ENCODE measurements around the gene HEPN1. TPM values are rescaled to one million over a fixed set of nuclear protein-coding genes. Genes with fewer than 3 reads are reported as not detected.

The HEPN1 gene
- total and polyA plus RNA-seq, 4 donors, result not detected

DNA sequence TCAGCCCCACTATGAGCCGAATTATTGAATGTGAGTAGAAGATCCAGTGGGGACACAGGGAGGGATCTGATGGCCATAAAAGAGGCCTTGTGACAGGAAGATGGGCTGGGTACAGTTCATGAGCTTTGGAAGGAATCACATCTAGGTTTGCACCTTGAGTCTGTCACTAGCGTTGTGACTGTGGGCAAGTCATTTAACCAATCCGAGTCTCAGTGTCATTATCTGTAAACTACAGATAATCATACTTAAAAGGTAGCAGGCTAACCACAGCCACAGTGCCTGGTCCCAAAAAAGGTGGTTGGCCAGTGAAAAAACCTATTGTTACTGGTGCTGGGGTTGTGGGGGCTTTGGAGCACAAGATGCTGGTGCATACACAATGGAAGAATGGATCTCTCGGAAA is 3.8 kb downstream of the HEPN1 start:
- Histone ChIP-seq H3K27me3 (ENCODE audit: control insufficient read depth in 3 of 3, insufficient read depth in 3 of 3, low read length in 2 of 3) (no peaks in the 10 kb centered on the region), H3K27ac (ENCODE audit: low read depth in 1 of 2, low read length in 1 of 2) (no peak overlapping the region), H3K4me3 (no peak overlapping the region), H3K36me3 (ENCODE audit: control insufficient read depth in 4 of 4, insufficient read depth in 4 of 4, low read length in 4 of 4) (no peaks in the 10 kb centered on the region), H3K9ac (ENCODE audit: insufficient read depth in 1 of 2, low read length in 2 of 2) (no peak overlapping the region), H3K4me1 (ENCODE audit: control insufficient read depth in 5 of 5, insufficient read depth in 5 of 5, low read length in 5 of 5) (peaks cover 0 to 9% (median 4%) of the 10 kb centered on the region in 5 donors), H3K9me3 (ENCODE audit: control insufficient read depth in 4 of 4, insufficient read depth in 3 of 4, low read length in 3 of 4) (peaks cover 0 to 2% (median 0%) of the 10 kb centered on the region in 4 donors)
- 92 to 94% methylated on average over 4 of the region's 4 CpGs for WGBS, 2 donors
- DNase-seq, result no peak
- TF ChIP-seq CTCF (IDR thresholded peaks at IDR 0.05; ENCODE audit: control extremely low read depth, extremely low read depth), result no peak
- no peak for ATAC-seq (ENCODE audit: insufficient read depth, low FRiP score)

DNA sequence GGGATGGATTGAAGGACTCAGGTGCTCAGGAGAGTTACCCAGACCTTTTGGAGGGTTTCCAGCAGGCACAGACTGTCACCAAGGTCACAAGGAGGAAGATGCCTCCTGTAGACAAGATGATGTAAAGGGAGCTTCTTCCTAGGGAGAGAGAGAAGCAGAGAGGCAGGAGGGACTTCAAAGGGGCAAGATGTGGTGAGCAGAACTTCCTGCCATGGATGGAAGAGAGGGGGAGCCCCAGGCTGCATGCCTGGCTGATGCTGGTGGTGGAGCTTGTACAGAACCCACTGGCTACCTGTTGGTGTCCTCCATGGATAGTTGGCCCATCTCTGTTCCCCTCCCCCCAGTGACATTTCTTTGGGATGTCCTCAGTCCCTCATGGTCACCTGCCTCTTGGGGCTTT is 4.2 kb downstream of the HEPN1 start:
- TF ChIP-seq CTCF (IDR thresholded peaks at IDR 0.05; ENCODE audit: control extremely low read depth, extremely low read depth), result no peak
- peaks cover 0 to 2% (median 0%) of the 10 kb centered on the region in 4 donors for H3K9me3 ChIP-seq (ENCODE audit: control insufficient read depth in 4 of 4, insufficient read depth in 3 of 4, low read length in 3 of 4)

DNA sequence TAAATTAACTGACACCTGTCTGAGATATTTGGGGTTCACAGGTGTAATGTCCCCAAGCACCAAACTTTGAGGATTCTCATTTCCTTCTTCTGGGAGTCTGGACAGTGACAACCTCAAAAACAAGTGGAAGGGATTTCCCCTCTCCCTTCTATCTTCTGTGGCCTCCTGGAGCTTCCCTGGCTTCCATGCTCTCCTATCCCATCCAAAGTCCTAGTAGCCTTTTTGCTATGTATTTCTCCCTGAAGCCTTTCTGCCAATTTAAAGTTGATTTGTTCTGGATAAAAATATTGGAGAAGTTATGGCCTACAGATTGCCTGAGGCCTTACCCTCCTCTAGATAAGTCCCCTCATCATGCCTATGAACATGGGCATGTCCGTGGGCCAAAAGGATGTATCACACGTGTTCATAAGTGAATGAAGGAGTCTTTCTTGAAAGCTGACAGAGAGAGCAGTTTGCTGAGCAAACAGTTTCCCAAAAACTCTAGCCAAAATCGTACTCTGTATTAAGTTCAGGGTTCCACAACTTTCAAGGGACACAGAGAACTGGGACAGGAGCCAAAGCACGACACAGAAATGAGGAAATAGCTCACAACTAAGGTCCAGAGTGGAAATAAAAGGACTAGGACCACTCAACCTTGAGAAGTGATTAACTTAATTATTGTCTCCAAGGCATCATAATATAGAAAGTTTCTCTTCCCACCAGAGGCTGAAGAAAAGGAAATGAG is 10.1 kb downstream of the HEPN1 start:
- H3K4me3 ChIP-seq, result no peak overlapping the region
- TF ChIP-seq CTCF (IDR thresholded peaks at IDR 0.05; ENCODE audit: control extremely low read depth, extremely low read depth), result no peak
- H3K27ac ChIP-seq (ENCODE audit: low read depth in 1 of 2, low read length in 1 of 2), result no peak overlapping the region
- no peaks in the 10 kb centered on the region for H3K36me3 ChIP-seq (ENCODE audit: control insufficient read depth in 4 of 4, insufficient read depth in 4 of 4, low read length in 4 of 4)
- DNase-seq (peak in 2 of 3 donors; percentile 44 to 62), ATAC-seq (ENCODE audit: insufficient read depth, low FRiP score) (no peak)
- H3K4me1 ChIP-seq (ENCODE audit: control insufficient read depth in 5 of 5, insufficient read depth in 5 of 5, low read length in 5 of 5), result no peaks in the 10 kb centered on the region
- H3K27me3 ChIP-seq (ENCODE audit: control insufficient read depth in 3 of 3, insufficient read depth in 3 of 3, low read length in 2 of 3), result peaks cover 0 to 2% (median 0%) of the 10 kb centered on the region in 3 donors
- H3K9ac ChIP-seq (ENCODE audit: insufficient read depth in 1 of 2, low read length in 2 of 2), result no peak overlapping the region
- 36 to 42% methylated on average over 4 of the region's 4 CpGs for WGBS, 2 donors
- no peaks in the 10 kb centered on the region for H3K9me3 ChIP-seq (ENCODE audit: control insufficient read depth in 4 of 4, insufficient read depth in 3 of 4, low read length in 3 of 4)

More for the DNA sequence above, 4.2 kb downstream of the HEPN1 start:
- Histone ChIP-seq H3K4me3 (no peak overlapping the region), H3K4me1 (ENCODE audit: control insufficient read depth in 5 of 5, insufficient read depth in 5 of 5, low read length in 5 of 5) (peaks cover 0 to 9% (median 4%) of the 10 kb centered on the region in 5 donors), H3K9ac (ENCODE audit: insufficient read depth in 1 of 2, low read length in 2 of 2) (no peak overlapping the region), H3K36me3 (ENCODE audit: control insufficient read depth in 4 of 4, insufficient read depth in 4 of 4, low read length in 4 of 4) (no peaks in the 10 kb centered on the region), H3K27ac (ENCODE audit: low read depth in 1 of 2, low read length in 1 of 2) (no peak overlapping the region), H3K27me3 (ENCODE audit: control insufficient read depth in 3 of 3, insufficient read depth in 3 of 3, low read length in 2 of 3) (no peaks in the 10 kb centered on the region)
- no peak for ATAC-seq (ENCODE audit: insufficient read depth, low FRiP score)
- no peak for DNase-seq

Data from lung (tissue), 12 donors.